Dedifferentiated amniotic fluid mesenchymal stem cell (primary cell): ENCODE data around the gene RAPGEFL1.
"Not testable (repeated sequence)": the region's sequence is repeated elsewhere in the genome, so short reads cannot be mapped to it uniquely, and the experiment has no call there.

ENCODE experiments used
- DNase-seq: peaks from one replicate; pipeline ENCODE4 v3.0.0-alpha.2; 2016; ENCODE audit errors: extremely low spot score

The RAPGEFL1 gene

DNA sequence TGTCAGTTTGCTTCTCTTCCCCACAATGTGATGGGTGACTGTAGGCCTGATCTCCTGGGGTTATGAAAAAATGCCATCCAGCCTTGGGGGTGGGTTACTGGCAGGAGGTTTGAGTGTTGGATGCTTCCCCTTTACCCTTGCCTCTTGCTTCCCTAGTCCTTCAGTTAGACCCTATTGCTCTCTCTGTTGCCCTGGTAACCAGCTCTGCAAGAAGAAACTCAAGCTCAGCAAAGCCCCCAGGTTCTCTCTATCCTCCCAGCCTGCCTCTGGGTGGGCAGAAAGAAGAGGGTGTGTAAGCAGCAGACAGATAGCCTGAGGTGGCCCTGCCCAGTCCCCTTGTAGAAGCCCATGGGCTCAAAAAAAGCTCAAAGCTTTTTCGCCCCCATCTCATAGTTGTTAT lies 2.8 kb upstream of the RAPGEFL1 start:
- no peak for DNase-seq

DNA sequence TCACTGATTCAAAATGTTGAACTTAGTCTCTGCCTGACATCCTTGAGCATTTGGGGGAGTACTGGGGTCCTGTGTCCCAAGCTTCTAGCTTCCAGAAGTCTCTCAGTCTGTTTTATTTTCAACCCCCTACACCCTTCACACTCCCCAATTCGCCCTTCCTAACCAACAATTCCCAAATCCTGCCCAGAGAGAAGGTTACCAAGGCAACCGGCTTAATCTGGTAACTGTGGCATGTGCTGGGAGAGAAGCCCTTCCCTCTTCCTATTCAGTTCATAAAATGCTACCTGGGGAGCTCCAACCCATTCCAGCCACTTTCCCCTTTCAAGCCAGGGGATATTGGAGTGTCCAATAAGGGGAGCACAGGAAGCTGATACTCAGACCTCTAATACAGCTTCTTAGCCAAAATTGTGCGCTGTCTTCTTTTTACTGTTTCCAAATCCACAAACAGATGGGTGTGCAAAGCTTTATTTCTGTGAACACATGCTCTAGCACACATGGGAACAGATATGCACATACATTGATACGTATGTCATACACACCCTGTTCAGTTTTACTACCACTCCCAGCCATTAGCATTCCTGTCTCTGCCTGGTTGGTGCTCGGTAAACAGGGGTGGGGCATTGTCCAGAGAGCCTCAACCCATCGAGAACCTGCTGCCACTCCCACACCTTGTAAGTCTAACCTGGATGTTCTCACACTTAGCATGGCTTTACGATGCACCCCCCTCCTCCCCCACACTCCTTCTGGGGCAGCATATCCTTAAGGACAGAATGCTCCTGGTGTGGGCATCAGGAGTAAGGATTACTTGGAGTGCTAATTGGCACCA lies 1.1 kb upstream of the RAPGEFL1 start:
- no peak for DNase-seq

DNA sequence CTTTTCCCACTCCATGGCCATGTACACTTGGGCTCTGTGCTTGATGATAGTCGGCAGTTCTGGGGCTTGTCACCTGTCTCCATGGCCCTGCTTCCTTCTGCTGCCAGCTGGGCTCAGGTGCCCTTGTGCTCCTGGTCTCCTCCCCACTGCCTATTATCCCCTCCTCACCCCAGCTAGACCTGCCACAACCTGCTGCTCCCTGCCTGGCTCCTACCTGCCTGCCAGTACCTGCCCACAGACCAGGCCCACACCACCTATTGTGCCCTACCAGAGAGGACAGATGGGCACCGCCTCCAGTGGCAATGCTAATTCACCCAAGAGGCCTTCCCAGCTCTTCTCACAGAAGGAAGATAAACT lies 538 bp upstream of the RAPGEFL1 start:
- no peak for DNase-seq

DNA sequence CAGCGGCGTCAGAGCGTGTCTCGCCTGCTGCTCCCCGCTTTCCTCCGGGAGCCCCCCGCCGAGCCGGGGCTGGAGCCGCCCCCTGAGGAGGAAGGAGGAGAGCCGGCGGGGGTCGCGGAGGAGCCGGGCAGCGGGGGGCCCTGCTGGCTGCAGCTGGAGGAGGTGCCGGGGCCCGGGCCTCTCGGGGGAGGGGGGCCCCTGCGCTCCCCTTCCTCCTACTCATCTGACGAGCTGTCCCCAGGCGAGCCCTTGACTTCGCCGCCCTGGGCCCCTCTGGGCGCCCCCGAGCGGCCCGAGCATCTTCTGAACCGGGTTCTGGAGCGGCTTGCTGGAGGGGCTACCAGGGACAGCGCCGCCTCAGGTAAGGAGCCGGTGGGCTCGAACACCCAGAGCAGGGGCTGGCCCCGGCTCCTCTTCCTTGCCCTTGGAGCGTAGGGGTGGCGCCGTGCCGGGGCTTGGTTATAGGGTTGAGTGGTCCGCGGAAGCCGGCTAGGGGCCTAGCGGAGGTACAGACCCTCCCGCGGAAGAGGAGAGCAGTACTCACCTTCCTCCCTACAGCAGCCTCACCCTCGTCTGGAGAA lies 841 bp downstream of the RAPGEFL1 start:
- no peak for DNase-seq

DNA sequence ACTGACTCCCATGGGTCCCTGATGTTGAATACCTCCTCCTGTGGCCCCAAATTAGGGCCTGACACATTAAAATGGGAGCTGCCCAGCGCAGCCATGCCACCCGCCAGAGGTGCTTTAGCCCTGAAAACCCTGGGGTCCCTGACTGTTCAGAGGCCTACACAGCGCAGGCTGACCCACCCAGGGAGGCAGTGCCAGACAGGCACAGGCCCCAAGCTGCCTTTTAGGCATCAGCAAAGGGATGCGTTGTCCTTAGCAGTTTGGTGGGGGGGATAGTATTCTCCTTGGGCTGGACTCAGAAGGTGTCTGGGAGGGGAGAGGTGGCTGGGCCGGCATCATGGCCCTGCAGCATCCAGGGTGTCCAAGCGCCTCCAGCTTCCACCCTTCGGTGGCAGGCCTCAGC lies 1.4 kb downstream of the RAPGEFL1 start:
- no peak for DNase-seq

DNA sequence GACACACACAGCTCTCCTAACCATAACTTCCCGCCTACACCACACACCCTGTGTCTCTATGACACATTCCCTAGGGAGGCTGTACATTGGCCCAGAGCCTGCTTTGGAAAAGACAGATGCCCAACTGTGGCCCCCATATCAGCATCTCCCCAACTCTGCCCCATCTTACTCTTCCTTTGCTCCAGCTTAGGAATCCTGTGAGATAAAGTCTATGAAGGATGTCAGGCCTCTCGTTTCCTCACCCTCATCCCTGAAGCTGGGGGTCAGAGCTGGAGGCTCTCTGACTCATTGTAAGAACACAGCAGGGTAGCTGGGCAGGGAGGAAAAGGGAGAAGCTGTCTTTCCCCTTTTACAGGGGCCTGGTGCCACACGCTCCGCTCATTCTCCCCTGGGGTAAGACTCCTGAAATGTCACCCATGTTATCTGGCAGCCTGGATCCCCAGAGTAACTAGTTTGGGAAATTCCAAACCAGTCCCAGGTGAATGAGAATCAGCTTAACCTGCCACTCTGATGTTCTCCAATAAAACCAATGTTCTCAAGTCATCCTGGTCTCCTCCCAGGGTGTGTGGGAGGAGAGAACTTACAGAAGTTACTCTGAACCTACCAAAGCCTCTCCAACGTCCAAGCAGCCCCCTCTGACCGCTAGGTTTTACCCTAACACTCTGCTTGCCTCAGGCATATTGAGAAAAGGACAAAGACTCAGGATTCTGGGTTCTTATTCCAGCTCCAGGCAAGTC lies 2.8 kb downstream of the RAPGEFL1 start:
- no peak for DNase-seq

DNA sequence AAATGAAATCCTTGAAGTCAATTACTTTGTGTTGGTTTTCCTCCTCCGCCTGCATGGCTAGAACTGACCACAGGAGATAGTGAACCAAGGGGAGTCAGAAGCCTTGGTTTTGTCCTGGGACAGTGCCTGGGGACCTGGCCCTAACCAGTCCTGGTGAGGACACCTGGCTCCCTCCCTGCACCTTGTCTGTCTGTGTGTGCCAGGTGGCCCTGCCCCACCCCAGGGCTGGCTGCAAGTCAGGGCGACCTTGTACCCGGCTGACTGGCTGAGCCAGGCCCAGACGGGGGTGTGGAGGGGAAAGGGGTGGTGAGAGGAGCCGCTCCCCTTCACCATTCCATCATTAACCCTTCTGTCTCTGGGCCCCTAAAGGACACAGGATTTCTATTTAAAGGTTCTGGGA lies 3.4 kb downstream of the RAPGEFL1 start:
- no peak for DNase-seq

DNA sequence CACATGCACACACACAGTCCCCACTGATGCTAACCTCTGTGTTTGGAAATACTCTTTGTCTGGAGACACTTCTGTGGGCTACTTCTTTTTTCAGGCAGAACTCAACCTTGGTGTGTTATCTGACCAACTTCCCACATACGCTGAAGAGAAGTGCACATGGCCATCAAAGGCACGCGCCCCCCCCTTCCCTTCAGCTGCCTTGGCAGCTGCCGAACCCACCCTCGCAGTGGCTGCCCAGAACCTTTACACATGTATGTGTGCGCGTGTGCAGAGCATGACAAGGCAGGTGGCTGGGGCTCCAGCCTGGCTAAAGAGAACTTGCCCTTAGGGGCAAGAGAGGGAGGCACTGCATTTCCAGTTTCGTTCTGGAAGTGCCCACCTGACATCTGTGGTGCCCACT lies 3.9 kb downstream of the RAPGEFL1 start:
- no peak for DNase-seq

DNA sequence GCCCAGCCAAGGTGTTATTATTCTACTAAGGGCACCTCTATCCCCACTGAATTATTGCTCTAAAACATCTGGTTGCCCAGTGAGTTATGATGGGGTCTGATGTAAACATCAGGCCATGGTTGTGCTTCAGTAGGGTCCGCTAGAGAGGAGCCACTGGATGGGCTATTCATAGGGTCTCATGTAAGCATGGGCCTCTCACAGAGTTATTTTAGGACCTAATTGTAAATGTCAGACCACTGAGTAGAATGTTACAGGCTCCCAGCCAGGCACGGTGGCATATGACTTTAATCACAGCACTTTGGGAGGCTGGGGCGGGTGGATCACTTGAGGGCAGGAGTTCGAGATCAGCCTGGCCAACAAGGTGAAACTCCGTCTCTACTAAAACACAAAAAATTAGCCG lies 5.3 kb downstream of the RAPGEFL1 start:
- no peak for DNase-seq

DNA sequence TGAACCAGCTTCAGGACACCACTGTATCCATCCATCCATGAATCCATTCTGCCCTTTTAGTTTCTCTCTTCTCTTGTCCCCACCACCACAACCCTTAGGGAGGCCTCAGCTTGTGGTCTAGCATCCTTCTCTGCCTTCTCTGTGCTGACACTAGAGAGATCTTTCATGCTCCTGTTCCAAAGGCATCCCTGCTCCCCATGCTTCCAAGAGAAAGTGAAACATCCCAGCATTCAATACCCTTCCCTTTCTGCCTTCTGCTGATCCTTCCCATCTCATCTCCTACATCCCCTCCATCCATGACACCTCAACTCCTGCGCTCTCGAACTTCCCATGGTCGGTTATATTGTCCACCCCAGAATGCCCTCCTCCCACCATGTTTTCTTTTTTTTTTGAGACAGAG lies 10.0 kb downstream of the RAPGEFL1 start:
- no peak for DNase-seq

DNA sequence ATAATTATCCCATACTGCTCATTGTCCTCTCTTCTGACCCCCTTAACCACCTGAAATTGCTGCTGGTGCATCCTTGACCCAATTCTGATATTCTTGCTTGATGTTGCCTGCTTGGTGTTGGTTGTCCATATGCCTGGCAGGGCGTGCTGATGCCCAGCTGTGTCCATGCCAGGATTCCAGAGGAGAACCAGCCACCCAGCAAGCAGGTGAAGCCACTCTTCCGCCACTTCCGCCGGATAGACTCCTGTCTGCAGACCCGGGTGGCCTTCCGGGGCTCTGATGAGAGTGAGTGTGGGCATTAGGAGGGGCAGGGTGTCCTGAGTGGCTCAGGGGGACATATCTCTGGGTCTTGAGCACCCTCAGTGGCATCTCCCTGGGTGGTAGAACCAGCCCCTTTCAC lies 11.4 kb downstream of the RAPGEFL1 start:
- no peak for DNase-seq

DNA sequence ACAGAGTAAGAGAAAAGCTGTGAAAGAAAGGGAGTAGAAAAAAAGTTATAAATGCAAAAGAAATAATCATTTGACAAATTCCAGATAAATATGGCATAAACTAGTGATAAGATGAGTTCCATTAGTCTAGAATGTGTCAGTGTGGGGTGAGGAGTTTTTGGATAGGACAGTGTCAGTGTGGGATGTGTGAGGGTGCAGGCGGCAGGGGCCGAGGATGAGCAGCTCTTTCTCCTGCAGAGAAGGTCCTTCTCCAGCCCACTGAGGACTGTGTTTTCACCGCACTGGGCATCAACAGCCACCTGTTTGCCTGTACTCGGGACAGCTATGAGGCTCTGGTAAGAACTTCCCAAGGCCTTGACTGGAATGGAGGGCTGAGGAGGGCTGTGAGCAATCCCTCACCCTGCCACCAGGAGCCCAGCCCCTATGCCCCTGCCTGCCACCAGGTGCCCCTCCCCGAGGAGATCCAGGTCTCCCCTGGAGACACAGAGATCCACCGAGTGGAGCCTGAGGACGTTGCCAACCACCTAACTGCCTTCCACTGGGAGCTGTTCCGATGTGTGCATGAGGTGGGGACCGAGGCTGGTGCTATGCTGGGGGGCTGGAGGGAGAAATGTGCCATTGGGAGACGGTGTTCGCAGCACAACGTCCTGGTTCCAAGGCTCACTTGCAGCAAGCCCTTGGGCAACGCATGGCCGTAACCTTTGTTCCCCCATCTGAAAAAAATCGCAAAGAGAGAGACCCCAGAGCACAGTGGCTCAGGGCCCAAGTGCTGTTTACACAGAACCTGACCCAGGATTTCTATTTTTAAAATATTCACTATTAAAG lies 13.1 kb downstream of the RAPGEFL1 start:
- DNase-seq = no peak

DNA sequence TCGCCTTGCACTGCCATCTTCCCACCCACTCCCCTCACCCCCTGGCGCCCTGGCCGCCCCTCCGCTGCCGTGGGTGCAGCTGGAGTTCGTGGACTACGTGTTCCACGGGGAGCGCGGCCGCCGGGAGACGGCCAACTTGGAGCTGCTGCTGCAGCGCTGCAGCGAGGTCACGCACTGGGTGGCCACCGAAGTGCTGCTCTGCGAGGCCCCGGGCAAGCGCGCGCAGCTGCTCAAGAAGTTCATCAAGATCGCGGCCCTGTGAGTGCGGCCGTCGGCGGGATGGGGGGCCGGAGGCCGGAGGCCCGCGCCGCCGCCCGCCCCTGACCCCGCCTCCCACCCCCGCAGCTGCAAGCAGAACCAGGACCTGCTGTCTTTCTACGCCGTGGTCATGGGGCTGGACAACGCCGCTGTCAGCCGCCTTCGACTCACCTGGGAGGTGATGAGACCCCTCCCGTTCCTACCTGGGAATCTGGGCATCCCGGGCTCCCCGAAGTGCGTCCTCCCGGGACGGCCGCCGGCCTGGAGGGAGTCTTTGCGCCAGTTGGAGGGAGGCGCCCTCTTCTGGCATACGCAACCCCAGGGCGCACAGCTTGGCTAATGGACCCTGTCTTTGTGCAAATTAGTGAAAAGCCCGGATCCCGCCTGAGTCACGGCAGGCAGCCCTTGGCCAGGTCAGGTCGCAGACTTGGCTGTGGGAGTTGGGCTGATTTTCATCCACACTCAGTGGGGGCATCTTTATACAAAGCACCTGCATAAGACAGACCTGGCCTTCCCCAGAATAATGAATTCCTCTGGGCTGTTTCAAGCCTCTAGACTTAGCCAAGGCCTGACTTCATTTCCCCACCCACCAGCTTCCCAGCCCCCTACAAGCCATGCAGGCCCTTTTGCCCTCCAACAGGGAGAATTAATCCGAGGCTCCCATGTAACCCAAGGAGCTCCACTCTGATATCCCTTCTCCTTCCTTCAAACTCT lies 14.3 kb downstream of the RAPGEFL1 start:
- peak; percentile 58 for DNase-seq

DNA sequence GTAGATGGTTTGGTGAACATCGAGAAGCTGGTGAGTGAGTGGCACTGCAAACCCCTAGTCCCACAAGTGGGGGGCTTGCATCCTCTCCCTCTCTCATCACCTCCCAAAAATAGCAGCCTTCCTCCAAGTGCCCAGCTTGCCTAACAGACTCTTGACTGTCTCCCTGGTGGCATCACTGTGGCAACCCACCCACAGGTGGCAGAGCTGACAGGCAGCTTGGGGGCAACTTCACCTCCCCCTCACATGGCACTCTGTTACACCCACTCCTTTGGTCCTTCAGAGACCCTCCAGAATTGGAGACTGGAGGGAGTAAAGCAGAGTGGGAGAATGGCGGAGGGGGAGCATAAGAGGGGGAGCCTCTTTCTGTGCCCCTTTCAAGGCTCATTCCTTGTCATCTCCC lies 15.7 kb downstream of the RAPGEFL1 start:
- DNase-seq = no peak

DNA sequence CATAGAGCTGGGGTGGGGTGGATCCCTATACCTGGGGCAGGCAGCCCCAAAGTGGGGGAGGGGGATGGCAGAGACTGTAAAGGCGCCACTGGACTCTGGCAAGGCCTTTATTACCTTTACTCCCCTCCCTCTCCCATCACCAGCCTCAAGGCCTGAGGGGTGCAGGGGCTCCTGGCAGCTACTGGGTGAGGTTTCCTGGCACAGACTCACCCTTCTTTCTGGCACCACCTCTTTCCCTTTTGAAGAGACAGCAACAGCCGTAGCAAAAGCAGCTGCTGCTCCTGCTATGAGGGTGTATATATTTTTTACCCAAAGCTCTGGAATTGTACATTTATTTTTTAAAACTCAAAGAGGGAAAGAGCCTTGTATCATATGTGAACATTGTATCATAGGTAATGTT lies 17.6 kb downstream of the RAPGEFL1 start:
- DNase-seq = no peak

DNA sequence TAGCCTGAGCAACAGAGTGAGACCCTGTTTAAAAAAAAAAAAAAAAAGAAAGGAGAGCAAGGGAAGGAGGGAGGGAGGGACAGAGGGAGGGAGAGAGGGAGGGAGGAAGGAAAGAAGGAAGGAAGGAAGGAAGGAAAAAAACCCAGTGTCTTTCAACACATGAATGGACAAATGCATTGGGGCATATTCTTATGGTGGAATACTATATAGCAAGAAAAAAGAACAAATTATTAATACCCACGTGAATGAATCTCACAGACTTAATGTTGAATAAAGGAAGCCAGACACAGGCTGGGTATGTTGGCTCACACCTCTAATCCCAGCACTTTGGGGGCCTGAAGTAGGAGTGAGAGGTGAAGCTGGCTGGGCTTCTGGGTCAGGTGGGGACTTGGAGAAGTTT lies 20.3 kb downstream of the RAPGEFL1 start:
- no peak for DNase-seq

DNA sequence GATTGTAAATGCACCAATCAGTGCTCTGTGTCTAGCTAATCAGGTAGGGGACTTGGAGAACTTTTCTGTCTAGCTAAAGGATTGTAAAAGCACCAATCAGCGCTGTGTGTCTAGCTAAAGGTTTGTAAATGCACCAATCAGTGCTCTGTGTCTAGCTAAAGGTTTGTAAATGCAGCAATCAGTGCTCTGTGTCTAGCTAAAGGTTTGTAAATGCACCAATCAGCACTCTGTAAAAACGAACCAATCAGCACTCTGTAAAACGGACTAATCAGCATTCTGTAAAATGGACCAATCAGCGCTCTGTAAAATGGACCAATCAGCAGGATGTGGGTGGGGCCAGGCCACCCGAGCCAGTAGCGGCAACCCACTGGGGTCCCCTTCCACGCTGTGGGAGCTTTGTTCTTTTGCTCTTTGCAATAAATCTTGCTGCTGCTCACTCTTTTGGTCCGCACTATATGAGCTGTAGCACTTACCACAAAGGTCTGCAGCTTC lies 20.7 kb downstream of the RAPGEFL1 start:
- not testable (repeated sequence) for DNase-seq

DNA sequence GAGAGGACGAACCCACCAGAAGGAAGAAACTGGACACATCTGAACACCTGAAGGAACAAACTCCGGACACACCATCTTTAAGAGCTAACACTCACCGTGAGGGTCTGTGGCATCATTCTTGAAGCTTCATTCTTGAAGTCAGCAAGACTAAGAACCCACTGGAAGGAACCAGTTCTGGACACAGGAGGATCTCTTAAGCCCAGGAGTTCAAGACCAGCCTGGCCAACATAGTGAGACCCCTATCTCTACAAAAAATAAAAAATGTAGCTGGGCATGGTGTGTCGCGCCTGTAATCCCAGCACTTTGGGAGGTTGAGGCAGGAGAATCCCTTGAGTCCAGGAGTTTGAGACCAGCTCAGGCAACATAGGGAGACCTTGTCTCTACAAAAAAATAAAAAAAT lies 21.3 kb downstream of the RAPGEFL1 start:
- no peak for DNase-seq

DNA sequence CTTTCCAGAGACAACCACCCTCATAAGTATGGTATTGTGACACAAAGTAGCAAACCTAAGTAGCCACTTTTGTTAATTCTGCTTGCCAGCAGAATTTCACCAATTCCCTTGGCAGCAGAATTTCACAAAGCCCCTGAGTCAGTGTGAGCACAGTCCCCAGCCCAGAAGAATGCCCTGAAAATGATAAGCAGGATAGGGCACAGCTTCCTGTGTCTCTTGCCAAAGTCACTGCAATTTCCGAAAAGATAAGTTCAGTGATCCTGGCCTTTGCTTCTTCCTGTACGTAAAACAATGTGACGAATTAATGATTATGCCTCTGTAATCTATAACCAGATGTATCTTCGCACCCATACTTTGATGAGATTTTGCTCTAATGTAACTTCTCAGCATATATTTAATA lies 25.9 kb downstream of the RAPGEFL1 start:
- no peak for DNase-seq

DNA sequence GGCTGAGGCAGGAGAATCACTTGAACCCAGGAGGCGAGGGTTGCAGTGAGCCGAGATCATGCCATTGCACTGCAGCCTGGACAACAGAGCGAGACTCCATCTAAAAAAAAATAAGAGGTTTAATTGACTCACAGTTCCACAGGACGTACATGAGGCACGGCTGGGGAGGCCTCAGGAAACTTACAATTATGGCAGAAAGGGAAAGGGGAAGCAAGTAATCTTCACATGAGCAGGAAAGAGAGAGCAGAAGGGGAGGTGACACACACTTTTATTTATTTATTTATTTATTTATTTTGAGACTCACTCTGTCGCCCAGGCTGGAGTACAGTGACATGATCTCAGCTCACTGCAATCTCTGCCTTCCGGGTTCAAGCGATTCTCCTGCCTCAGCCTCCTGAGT lies 28.9 kb downstream of the RAPGEFL1 start:
- not testable (repeated sequence) for DNase-seq
